ENCODE data around the gene LMX1B. TPM values are rescaled to one million over a fixed set of nuclear protein-coding genes. Genes with fewer than 3 reads are reported as not detected.
"Not testable (repeated sequence)": the region's sequence is repeated elsewhere in the genome, so short reads cannot be mapped to it uniquely, and the experiment has no call there.

The LMX1B gene
- total and polyA plus RNA-seq, 2 donors (not counting 3 experiments of a cell fraction or from before 2014, with no cell fraction given) = not detected

DNA sequence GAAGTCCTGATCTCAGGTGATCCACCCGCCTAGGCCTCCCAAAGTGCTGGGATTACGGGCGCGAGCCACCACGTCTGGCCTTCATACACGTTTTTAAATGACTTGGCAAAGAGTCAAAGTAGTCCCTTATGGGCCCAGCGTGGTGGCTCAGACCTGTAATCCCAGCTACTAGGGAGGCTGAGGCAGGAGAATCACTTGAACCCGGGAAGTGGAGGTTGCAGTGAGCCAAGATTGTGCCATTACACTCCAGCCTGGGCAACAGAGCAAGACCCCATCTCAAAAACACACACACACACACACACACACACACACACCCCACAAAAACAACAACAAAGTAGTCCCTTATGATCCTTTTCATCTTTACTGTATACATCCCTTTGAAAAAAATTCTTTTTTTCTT, 116.9 kb downstream of the LMX1B start:
- dilution Hi-C loops (cut with MboI; ENCODE audit: extremely low pct_ligation_motif_present, low sequenced_read_pairs); H3K27me3 ChIP-seq (ENCODE audit: control insufficient read depth in 2 of 2, insufficient read depth in 2 of 2, low read length in 2 of 2); H2AFZ ChIP-seq (ENCODE audit: low read depth, low read length); H4K20me1 ChIP-seq (replicated peaks; ENCODE audit: control insufficient read depth, extremely low read depth, insufficient read depth, low read length); H3K79me2 ChIP-seq (ENCODE audit: control insufficient read depth, insufficient read depth, low read length); H3K36me3 ChIP-seq (ENCODE audit: control insufficient read depth in 2 of 2, extremely low read depth in 1 of 2, insufficient read depth in 2 of 2, low read length in 2 of 2); H3K9me3 ChIP-seq (replicated peaks; ENCODE audit: control insufficient read depth, insufficient read depth, low read length); DNase-seq (ENCODE audit: low read depth, low spot score); POLR2A ChIA-PET; intact Hi-C loops (cut with micrococcal nuclease); FAIRE-seq; H3K27ac ChIP-seq (ENCODE audit: insufficient read depth, low read depth, low read length); H3K9me1 ChIP-seq (replicated peaks; ENCODE audit: control insufficient read depth, extremely low read depth, insufficient read depth, low read length); H3K4me2 ChIP-seq (ENCODE audit: insufficient read depth, low read length); BruUV-seq (replicated peaks); H3K4me1 ChIP-seq (ENCODE audit: control insufficient read depth, extremely low read depth, insufficient read depth, low read length); H3K9ac ChIP-seq (replicated peaks; ENCODE audit: extremely low read depth, insufficient read depth, low read length); H3K4me3 ChIP-seq (replicated peaks in 1 of 3; ENCODE audit: insufficient read depth in 1 of 3, low read depth in 1 of 3, low read length in 3 of 3): not testable (repeated sequence)
- CTCF ChIA-PET = interaction anchor here (3.8 kb wide), 1 partner anchor 25 kb away, joined by 15 read pairs; no protein-coding TSS in a partner anchor

DNA sequence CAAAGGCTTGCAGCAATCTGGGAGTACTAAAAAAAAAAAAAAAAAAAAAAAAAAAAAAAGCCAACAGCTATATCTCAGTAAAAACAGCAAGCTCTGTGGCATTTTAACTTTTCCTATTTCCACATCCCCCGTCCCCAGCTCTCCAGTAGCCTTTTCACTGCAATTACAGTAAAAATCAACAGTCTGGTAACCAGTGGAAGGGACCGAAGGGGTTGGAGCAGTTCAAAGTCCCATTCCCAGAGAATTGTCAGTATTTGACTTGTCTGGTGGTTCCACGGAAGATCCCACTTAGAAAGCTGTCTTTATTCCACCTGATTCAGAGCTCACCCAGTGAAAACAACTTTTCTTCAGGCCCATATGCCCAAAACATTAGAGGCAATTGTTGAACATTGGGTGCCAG, 119.3 kb downstream of the LMX1B start:
- FAIRE-seq = no peak
- POLR2A ChIA-PET = no interaction called here

More for the DNA sequence above, 119.3 kb downstream of the LMX1B start:
- no peak overlapping the region for H2AFZ ChIP-seq (ENCODE audit: low read depth, low read length)
- dilution Hi-C loops (cut with MboI; ENCODE audit: extremely low pct_ligation_motif_present, low sequenced_read_pairs) (no loop called here), intact Hi-C loops (cut with micrococcal nuclease) (no loop called here)
- CTCF ChIA-PET = interaction anchor here (0.5 to 3.8 kb wide), 9 partner anchors 11 to 213 kb away, joined by 3 to 15 read pairs (median 5); no protein-coding TSS in a partner anchor
- no peak overlapping the region for H3K27ac ChIP-seq (ENCODE audit: insufficient read depth, low read depth, low read length)
- no TSS peak for BruUV-seq (replicated peaks)
- no peaks in the 10 kb centered on the region for H3K79me2 ChIP-seq (ENCODE audit: control insufficient read depth, insufficient read depth, low read length)
- H3K4me3 ChIP-seq (replicated peaks in 1 of 3; ENCODE audit: insufficient read depth in 1 of 3, low read depth in 1 of 3, low read length in 3 of 3) = no peak overlapping the region
- H3K9me3 ChIP-seq (replicated peaks; ENCODE audit: control insufficient read depth, insufficient read depth, low read length) = no peaks in the 10 kb centered on the region
- no peak for DNase-seq (ENCODE audit: low read depth, low spot score)
- no peaks in the 10 kb centered on the region for H3K9me1 ChIP-seq (replicated peaks; ENCODE audit: control insufficient read depth, extremely low read depth, insufficient read depth, low read length)
- H4K20me1 ChIP-seq (replicated peaks; ENCODE audit: control insufficient read depth, extremely low read depth, insufficient read depth, low read length) = no peaks in the 10 kb centered on the region
- peaks cover 4% of the 10 kb centered on the region for H3K4me1 ChIP-seq (ENCODE audit: control insufficient read depth, extremely low read depth, insufficient read depth, low read length)
- no peak overlapping the region for H3K4me2 ChIP-seq (ENCODE audit: insufficient read depth, low read length)
- TF ChIP-seq MYC (IDR thresholded peaks at IDR 0.05; ENCODE audit: low read depth, low read length) (no peak), POLR2AphosphoS5 (IDR thresholded peaks at IDR 0.05; ENCODE audit: insufficient read depth, low read depth, low read length) (no peak), MAX (IDR thresholded peaks at IDR 0.05; ENCODE audit: insufficient read depth, insufficient read length) (no peak), JUN (IDR thresholded peaks at IDR 0.05; ENCODE audit: borderline replicate concordance, insufficient read depth, insufficient read length, low read depth) (no peak), FOS (IDR thresholded peaks at IDR 0.05; ENCODE audit: borderline replicate concordance, insufficient read depth, low read length) (no peak)
- TF ChIP-seq, protein P1, sequence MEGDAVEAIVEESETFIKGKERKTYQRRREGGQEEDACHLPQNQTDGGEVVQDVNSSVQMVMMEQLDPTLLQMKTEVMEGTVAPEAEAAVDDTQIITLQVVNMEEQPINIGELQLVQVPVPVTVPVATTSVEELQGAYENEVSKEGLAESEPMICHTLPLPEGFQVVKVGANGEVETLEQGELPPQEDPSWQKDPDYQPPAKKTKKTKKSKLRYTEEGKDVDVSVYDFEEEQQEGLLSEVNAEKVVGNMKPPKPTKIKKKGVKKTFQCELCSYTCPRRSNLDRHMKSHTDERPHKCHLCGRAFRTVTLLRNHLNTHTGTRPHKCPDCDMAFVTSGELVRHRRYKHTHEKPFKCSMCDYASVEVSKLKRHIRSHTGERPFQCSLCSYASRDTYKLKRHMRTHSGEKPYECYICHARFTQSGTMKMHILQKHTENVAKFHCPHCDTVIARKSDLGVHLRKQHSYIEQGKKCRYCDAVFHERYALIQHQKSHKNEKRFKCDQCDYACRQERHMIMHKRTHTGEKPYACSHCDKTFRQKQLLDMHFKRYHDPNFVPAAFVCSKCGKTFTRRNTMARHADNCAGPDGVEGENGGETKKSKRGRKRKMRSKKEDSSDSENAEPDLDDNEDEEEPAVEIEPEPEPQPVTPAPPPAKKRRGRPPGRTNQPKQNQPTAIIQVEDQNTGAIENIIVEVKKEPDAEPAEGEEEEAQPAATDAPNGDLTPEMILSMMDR (IDR thresholded peaks at IDR 0.05; ENCODE audit: extremely low read depth in 1 of 2, insufficient read depth in 1 of 2, low read depth in 1 of 2, low read length in 2 of 2) = no peak
- no peaks in the 10 kb centered on the region for H3K36me3 ChIP-seq (ENCODE audit: control insufficient read depth in 2 of 2, extremely low read depth in 1 of 2, insufficient read depth in 2 of 2, low read length in 2 of 2)
- no peak overlapping the region for H3K9ac ChIP-seq (replicated peaks; ENCODE audit: extremely low read depth, insufficient read depth, low read length)
- peaks cover 2 to 8% of the 10 kb centered on the region in 2 experiments for H3K27me3 ChIP-seq (ENCODE audit: control insufficient read depth in 2 of 2, insufficient read depth in 2 of 2, low read length in 2 of 2)

Measured in endothelial cell of umbilical vein (primary cell).